Activated B cell treated with CpG ODN at 0.5 μM for 24 hours (primary cell): ENCODE measurements around the gene TMEM135. TPM values are rescaled to one million over a fixed set of nuclear protein-coding genes. Genes with fewer than 3 reads are reported as not detected.

Experiments used
- ATAC-seq: fragments of 200-7000 bp; cut with Tn5 transposase; one replicate; pipeline ENCODE4 v1.10.0; 2021; ENCODE audit warnings: low read depth, mild to moderate bottlenecking, moderate library complexity
- CTCF ChIA-PET: fragments of 350-600 bp; sonication (Branson Sonifier 250); formaldehyde crosslinking; loops from one replicate; lab custom pipeline; 2021; ENCODE audit warnings: antibody characterized with exemption; lab: Charles Lee
- POLR2A ChIA-PET: fragments of 350-600 bp; sonication (Branson Sonifier 250); formaldehyde crosslinking; loops from one replicate; lab custom pipeline; 2021; ENCODE audit warnings: antibody characterized with exemption; lab: Charles Lee
- DNase-seq: peaks from one replicate; pipeline ENCODE4 v3.0.0; 2022
- H3K27ac Mint-ChIP-seq: one replicate; pipeline ENCODE4 v1.8.0; 2020; ENCODE audit warnings: mixed read lengths
- H3K27me3 Mint-ChIP-seq: one replicate; pipeline ENCODE4 v1.8.0; 2021; ENCODE audit warnings: mixed read lengths
- H3K36me3 Mint-ChIP-seq: one replicate; pipeline ENCODE4 v1.8.0; 2021; ENCODE audit warnings: low read depth, mixed read lengths
- H3K4me1 Mint-ChIP-seq: one replicate; pipeline ENCODE4 v1.8.0; 2021; ENCODE audit warnings: mixed read lengths
- H3K4me3 Mint-ChIP-seq: one replicate; pipeline ENCODE4 v1.8.0; 2020; ENCODE audit warnings: mild to moderate bottlenecking, mixed read lengths
- H3K9me3 Mint-ChIP-seq: one replicate; pipeline ENCODE4 v1.8.0; 2020; ENCODE audit warnings: mixed read lengths
- intact Hi-C: fragments of 100-400 bp; cut with micrococcal nuclease; formaldehyde crosslinking; loops from one replicate; pipeline ENCODE4 v1.15.1; 2024
- total RNA-seq: library from RNA; stranded (reverse); gene quantifications from 2 replicates; pipeline ENCODE4 v1.2.3, GENCODE V29; 2022
- TF ChIP-seq, protein P1 (sequence below): fragments of 200-600 bp; IDR thresholded peaks from one replicate; pipeline ENCODE4 v1.8.0; 2022; ENCODE audit warnings: antibody characterized with exemption, mild to moderate bottlenecking

The TMEM135 gene
- total RNA-seq, 1 donor from 2014 or later = 10.1 TPM

DNA sequence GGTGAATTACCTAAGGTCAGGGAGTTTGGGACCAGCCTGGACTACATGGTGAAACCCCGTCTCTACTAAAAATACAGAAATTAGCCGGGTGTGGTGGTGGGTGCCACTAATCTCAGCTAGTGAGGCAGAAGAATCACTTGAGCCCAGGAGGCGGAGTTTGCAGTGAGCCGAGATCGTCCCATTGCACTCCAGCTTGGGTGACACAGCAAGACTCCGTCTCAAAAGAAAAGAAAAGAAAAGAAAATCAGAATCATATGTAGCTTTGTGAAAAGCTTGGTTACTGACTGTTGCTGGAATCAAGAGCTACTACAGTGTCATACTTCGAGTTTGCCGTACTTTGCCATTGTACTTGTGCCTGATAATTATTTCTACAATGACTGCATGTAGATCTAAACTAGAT, 4.2 kb upstream of the TMEM135 start:
- TF ChIP-seq, protein P1, sequence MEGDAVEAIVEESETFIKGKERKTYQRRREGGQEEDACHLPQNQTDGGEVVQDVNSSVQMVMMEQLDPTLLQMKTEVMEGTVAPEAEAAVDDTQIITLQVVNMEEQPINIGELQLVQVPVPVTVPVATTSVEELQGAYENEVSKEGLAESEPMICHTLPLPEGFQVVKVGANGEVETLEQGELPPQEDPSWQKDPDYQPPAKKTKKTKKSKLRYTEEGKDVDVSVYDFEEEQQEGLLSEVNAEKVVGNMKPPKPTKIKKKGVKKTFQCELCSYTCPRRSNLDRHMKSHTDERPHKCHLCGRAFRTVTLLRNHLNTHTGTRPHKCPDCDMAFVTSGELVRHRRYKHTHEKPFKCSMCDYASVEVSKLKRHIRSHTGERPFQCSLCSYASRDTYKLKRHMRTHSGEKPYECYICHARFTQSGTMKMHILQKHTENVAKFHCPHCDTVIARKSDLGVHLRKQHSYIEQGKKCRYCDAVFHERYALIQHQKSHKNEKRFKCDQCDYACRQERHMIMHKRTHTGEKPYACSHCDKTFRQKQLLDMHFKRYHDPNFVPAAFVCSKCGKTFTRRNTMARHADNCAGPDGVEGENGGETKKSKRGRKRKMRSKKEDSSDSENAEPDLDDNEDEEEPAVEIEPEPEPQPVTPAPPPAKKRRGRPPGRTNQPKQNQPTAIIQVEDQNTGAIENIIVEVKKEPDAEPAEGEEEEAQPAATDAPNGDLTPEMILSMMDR = no peak
- H3K27ac Mint-ChIP-seq = no peak overlapping the region
- ATAC-seq = no peak
- H3K4me3 Mint-ChIP-seq = no peak overlapping the region
- H3K36me3 Mint-ChIP-seq = peaks cover 4% of the 10 kb centered on the region
- no peak for DNase-seq
- no peaks in the 10 kb centered on the region for H3K27me3 Mint-ChIP-seq
- H3K4me1 Mint-ChIP-seq = peaks cover 26% of the 10 kb centered on the region
- POLR2A ChIA-PET = no interaction called here
- intact Hi-C loops = loop anchor here (10.0 kb wide), 1 partner anchor 1179 kb away; the partner anchor contains the start of gene CCDC83
- H3K9me3 Mint-ChIP-seq = no peaks in the 10 kb centered on the region
- CTCF ChIA-PET = no interaction called here

DNA sequence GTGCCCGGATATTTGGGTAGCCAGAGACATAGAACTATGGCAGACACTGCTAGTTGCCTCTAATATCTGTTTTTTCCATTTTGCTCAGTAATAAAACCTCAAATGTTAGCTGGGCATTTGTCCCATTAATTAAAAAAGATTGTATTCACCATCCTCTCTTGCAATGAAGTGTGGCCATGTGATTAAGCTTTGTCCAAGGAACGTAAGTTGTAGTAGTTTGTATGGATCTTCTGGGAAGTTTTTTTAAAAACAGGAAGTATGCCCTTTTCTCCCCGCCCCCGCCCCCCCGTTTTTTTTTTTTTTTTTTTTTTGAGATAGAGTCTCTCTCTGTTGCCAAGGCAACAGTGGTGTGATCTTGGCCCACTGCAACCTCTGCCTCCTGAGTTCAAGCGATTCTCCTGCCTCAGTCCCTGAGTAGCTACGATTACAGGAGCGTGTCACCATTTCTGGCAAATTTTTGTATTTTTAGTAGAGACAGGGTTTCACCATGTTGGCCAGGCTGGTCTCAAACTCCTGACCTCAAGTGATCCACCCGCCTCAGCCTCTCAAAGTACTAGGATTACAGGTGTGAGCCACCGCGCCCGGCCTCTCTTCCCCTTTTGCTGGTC, 1.7 kb upstream of the TMEM135 start:
- intact Hi-C loops = loop anchor here (5.0 to 10.0 kb wide), 2 partner anchors 969 to 1181 kb away; partner anchors contain the start of genes CCDC83 and PICALM
- ChIA-PET POLR2A (no interaction called here), CTCF (no interaction called here)
- ATAC-seq (no peak), DNase-seq (no peak)
- H3K4me3 Mint-ChIP-seq = peak overlapping the region; percentile 99
- H3K36me3 Mint-ChIP-seq = peaks cover 4% of the 10 kb centered on the region
- peaks cover 34% of the 10 kb centered on the region for H3K4me1 Mint-ChIP-seq
- H3K27me3 Mint-ChIP-seq = no peaks in the 10 kb centered on the region
- TF ChIP-seq, protein P1 = no peak
- H3K9me3 Mint-ChIP-seq = no peaks in the 10 kb centered on the region
- no peak overlapping the region for H3K27ac Mint-ChIP-seq

DNA sequence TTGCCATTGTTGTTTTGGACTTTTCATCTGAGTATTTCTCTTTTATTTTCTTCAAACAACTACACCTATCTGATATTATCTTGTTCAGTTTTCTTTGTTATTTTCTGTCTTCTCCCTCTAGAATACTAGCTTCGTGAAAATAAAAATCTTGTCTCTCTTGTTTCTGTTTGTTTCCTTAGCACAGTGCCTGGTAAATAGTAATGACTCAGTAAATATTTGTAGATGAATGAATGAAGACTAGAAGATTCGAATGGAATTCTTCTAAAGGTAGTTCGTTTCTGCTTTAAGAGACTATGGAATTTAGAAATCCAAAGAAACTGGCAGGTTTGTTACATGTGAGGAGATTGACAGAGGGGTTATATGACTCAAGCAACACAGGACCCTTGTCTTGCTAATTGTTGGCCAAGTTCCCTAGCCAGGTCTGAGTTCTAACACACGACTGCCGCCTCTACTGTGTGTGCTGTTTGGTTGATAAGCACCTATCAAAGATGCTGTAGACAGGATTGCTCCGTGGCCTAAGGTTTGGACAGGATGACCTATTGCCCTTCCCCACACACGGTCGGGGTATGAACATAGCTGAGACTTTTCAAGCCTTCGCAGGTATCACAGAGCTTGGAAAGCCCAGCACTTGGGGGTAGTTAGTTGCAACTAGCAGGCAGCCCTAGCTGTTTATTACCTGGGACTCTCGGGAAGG, 831 bp upstream of the TMEM135 start:
- Mint-ChIP-seq H3K27me3 (no peaks in the 10 kb centered on the region), H3K4me1 (peaks cover 34% of the 10 kb centered on the region), H3K36me3 (peaks cover 4% of the 10 kb centered on the region), H3K9me3 (no peaks in the 10 kb centered on the region), H3K4me3 (peak overlapping the region; percentile 99), H3K27ac (peak overlapping the region; percentile 30)
- TF ChIP-seq, protein P1 = no peak
- ChIA-PET CTCF (no interaction called here), POLR2A (no interaction called here)
- intact Hi-C loops = loop anchor here (1.0 to 10.0 kb wide), 6 partner anchors 82 to 1409 kb away; partner anchors contain the start of genes CCDC83, CREBZF, CTSC and FZD4
- ATAC-seq (peak; percentile 1), DNase-seq (no peak)

DNA sequence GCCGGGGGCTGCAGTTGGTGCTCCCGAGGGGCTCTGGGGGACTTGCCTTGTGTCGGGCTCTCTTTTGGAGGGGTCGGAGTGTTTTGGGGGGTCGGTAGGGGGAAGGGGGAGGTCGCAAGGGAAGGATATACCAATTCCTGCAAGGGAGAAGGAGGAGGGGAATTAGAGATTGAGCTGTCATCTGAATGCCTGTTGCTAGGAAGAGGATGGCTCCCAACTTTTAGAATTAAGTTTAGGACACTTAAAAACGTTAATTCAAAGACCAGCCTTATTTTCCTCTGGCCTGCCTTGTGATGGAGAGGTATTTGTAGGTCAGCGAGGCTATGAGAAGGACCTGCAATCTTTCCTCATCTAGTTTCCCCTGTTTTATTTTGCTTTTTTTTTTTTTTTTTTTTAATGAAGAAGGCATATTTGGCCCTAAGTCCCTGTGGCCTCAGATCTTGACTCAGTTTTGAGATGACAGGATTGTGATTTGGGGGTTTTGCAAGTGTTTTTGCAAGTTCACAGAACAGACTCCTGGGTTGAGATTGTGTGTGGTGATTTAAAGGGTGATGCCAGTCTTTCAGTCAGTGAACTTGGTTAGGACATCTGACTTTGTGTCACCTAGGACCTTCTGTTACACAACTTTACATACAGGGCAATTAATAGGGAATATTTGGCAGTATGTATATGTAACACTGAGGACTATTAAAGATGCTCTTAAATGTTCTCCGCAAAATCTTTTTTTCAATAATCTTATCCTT, 672 bp downstream of the TMEM135 start:
- DNase-seq = no peak
- Mint-ChIP-seq H3K27me3 (no peaks in the 10 kb centered on the region), H3K4me3 (peak overlapping the region; percentile 99), H3K4me1 (peaks cover 34% of the 10 kb centered on the region), H3K36me3 (peaks cover 9% of the 10 kb centered on the region), H3K27ac (peak overlapping the region; percentile 75), H3K9me3 (no peaks in the 10 kb centered on the region)
- intact Hi-C loops = loop anchor here (5.0 to 10.0 kb wide), 2 partner anchors 971 to 1184 kb away; partner anchors contain the start of genes CCDC83 and PICALM
- POLR2A ChIA-PET = no interaction called here
- CTCF ChIA-PET = interaction anchor here (0.8 kb wide), 1 partner anchor 13 kb away, joined by 3 read pairs; no protein-coding TSS in a partner anchor
- TF ChIP-seq, protein P1 = no peak
- no peak for ATAC-seq
